HL-60/S4 treated with phorbol 12-myristate 13-acetate at 8.2 ng/mL for 4 days and 3 days (cell line): ENCODE data around the gene ZGLP1.

Source experiments
- in situ Hi-C: fragments of 300-500 bp; cut with MboI; formaldehyde crosslinking; loops from 2 replicates; pipeline ENCODE4 v1.15.0; 2022; ENCODE audit warnings: low sequenced_read_pairs

Gene ZGLP1

GRCh38 chr19:10279737-10280442 lies 29.7 kb downstream of the ZGLP1 start:
- in situ Hi-C loops: no loop called here

GRCh38 chr19:10278935-10279334 lies 30.7 kb downstream of the ZGLP1 start:
- in situ Hi-C loops: no loop called here

GRCh38 chr19:10277795-10278589 lies 31.6 kb downstream of the ZGLP1 start:
- in situ Hi-C loops: no loop called here

DNA sequence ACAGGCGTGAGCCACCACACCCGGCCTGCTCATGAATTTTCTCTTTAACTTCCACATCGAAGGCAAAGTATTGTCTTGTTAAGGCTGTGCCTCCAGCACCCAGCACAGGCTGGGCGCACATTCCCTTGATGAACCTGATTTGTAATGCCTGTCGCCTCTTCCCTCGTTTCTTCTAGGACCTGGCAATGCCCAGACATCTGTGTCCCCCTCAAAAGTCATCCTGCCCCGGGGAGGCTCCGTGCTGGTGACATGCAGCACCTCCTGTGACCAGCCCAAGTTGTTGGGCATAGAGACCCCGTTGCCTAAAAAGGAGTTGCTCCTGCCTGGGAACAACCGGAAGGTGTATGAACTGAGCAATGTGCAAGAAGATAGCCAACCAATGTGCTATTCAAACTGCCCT lies 35.0 kb downstream of the ZGLP1 start:
- in situ Hi-C loops: no loop called here

GRCh38 chr19:10271543-10272086 lies 38.0 kb downstream of the ZGLP1 start:
- in situ Hi-C loops: no loop called here

DNA sequence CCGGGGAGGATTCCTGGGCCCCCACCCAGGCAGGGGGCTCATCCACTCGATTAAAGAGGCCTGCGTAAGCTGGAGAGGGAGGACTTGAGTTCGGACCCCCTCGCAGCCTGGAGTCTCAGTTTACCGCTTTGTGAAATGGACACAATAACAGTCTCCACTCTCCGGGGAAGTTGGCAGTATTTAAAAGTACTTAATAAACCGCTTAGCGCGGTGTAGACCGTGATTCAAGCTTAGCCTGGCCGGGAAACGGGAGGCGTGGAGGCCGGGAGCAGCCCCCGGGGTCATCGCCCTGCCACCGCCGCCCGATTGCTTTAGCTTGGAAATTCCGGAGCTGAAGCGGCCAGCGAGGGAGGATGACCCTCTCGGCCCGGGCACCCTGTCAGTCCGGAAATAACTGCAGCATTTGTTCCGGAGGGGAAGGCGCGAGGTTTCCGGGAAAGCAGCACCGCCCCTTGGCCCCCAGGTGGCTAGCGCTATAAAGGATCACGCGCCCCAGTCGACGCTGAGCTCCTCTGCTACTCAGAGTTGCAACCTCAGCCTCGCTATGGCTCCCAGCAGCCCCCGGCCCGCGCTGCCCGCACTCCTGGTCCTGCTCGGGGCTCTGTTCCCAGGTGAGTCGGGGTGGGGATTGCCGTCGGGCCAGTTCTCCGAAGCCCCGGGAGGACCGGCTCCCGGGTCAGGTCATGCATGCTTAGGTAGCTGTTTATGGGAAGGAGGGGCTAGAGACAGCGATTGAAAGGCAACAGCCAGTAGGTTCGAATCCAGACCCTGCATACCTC lies 38.8 kb downstream of the ZGLP1 start, which contains the start of gene ICAM1:
ICAM1 (plus strand) TSS at position 505 of the 779 bp plus-strand sequence; CDS start at position 545, 40 bp downstream.
- in situ Hi-C loops: no loop called here

- in situ Hi-C loops: no loop called here
Measured at GRCh38 chr19:10270180-10270615, 39.4 kb downstream of the ZGLP1 start.

DNA sequence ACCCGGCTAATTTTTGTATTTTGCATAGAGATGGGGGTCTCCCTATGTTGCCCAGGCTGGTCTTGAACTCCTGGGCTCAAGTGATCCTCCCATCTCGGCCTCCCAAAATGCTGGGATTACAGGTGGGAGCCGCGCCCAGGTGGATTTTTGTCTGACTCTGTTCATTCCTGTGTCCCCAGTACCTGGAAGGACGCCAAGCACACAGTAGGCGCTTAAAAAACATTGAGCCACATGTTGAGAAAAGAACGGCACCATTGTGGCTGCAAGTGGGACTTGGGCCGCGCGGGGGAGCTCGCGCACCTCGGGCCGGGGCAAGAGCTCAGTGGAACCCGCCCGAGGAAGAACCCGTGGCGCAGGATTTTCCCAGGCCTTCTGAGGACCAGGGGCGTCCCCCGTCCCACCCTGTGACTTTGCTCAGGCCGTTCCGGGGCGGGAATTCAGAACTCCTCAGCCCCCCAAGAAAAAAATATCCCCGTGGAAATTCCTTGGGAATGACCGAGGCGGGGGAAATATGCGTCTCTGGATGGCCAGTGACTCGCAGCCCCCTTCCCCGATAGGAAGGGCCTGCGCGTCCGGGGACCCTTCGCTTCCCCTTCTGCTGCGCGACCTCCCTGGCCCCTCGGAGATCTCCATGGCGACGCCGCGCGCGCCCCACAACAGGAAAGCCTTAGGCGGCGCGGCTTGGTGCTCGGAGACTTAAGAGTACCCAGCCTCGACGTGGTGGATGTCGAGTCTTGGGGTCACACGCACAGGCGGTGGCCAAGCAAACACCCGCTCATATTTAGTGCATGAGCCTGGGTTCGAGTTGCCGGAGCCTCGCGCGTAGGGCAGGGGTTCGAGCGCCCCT lies 40.1 kb downstream of the ZGLP1 start:
- in situ Hi-C loops: no loop called here

DNA sequence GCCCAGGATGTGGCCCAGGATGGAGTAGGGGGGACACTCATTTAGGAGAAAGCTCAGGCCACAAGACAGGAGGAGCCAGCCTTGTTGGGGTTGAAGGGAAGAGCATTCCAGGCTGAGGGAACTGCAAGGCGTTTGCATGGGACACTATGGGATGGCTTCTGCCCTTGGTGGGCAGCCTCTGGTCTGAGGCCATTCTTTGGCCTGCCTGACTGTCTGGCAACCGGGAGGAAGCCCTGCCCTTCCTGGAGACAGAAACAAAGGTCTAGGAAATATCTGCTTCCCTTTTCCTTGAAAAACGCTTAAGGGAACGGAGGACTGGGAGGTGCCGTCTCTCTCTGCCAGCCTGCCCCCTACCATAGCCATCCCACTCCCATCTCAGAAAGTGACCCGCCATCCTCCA lies 41.5 kb downstream of the ZGLP1 start:
- in situ Hi-C loops: no loop called here

- in situ Hi-C loops: no loop called here
Measured at GRCh38 chr19:10266706-10267105, 42.9 kb downstream of the ZGLP1 start.

DNA sequence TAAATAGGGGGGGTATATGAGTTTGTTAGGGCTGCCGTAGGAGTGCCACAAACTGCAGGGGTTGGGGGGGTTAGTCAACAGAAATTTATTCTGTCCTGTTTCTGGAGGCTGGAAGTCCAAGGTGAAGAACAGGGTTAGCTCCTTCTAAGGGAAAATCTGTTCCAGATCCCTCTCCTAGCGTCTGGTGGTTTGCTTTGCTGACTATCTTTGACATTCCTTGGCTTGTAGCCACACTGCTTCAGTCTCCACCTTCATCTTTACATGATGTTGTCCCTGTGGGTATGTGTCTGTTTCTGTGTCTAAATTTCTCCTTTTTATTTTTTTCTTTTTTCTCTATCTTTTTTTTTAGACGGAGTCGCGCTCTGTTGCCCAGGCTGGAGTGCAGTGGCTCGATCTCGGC lies 46.8 kb downstream of the ZGLP1 start:
- in situ Hi-C loops: loop anchor here (5.0 kb wide), 1 partner anchor 125 kb away; no protein-coding TSS in a partner anchor

- in situ Hi-C loops: loop anchor here (5.0 kb wide), 1 partner anchor 127 kb away; no protein-coding TSS in a partner anchor
Measured at GRCh38 chr19:10260141-10260584, 49.5 kb downstream of the ZGLP1 start.

- in situ Hi-C loops: no loop called here
Measured at GRCh38 chr19:10259162-10259905, 50.3 kb downstream of the ZGLP1 start.

GRCh38 chr19:10258080-10258710 lies 51.4 kb downstream of the ZGLP1 start:
- in situ Hi-C loops: no loop called here

DNA sequence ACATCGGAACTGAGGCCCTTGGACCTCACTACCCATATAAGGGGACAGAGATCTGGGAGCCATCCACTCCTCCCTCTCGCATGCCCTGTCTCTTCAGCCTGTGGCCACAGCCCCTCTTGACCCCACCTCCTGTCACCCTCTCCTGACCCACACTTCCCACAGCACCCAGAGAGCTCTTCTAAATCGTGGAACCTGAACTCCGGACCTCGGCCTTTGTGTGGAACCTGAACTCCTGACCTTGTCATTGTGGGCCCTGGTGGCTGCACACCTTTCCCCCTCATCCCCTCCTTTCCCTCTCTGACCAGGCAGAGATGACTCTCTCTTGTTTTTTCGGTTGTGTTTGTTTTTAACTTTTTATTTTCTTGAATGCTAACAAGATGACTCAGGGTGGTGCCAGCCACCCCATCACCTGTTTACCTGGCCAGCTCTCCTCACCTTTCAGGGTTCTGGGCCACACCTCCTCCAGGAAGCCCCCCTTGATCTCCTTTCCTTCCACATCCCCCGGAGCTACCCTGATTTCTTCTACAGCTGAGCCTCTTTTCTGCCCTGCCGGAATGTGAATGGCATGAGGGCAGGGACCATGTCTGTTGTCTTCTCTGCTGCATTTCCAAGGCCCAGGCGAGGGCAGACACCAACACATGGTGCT lies 52.5 kb downstream of the ZGLP1 start:
- in situ Hi-C loops: no loop called here

- in situ Hi-C loops: no loop called here
Measured at GRCh38 chr19:10256551-10256950, 53.1 kb downstream of the ZGLP1 start.

- in situ Hi-C loops: no loop called here
Measured at GRCh38 chr19:10255358-10255757, 54.3 kb downstream of the ZGLP1 start.
